Activated naive CD4-positive, alpha-beta T cell treated with anti-CD3 and anti-CD28 coated beads for 36 hours (primary cell): Measurements from ENCODE around the gene TAF11L11. TPM values are rescaled to one million over a fixed set of nuclear protein-coding genes. Genes with fewer than 3 reads are reported as not detected.
"Not testable (repeated sequence)": the region's sequence is repeated elsewhere in the genome, so short reads cannot be mapped to it uniquely, and the experiment has no call there.

Experiments used
- CTCF ChIA-PET: fragments of 350-600 bp; sonication (Branson Sonifier 250); formaldehyde crosslinking; loops from one replicate; lab custom pipeline; 2021; ENCODE audit warnings: antibody characterized with exemption; lab: Charles Lee
- DNase-seq: peaks from one replicate; pipeline ENCODE4 v3.0.0-alpha.2; 2020
- H3K27ac Mint-ChIP-seq: one replicate; pipeline ENCODE4 v1.8.0; 2021; ENCODE audit warnings: mild to moderate bottlenecking, mixed read lengths
- H3K27me3 Mint-ChIP-seq: one replicate; pipeline ENCODE4 v1.8.0; 2021; ENCODE audit warnings: low read depth, mixed read lengths
- H3K36me3 Mint-ChIP-seq: one replicate; pipeline ENCODE4 v1.8.0; 2021; ENCODE audit warnings: low read depth, mixed read lengths
- H3K4me1 Mint-ChIP-seq: one replicate; pipeline ENCODE4 v1.8.0; 2021; ENCODE audit warnings: low read depth, mixed read lengths
- H3K4me3 Mint-ChIP-seq: one replicate; pipeline ENCODE4 v1.8.0; 2021; ENCODE audit warnings: mild to moderate bottlenecking, moderate library complexity, mixed read lengths
- H3K9me3 Mint-ChIP-seq: one replicate; pipeline ENCODE4 v1.8.0; 2021; ENCODE audit warnings: mixed read lengths
- intact Hi-C: fragments of 100-400 bp; cut with micrococcal nuclease; formaldehyde crosslinking; loops from one replicate; pipeline ENCODE4 v1.15.1; 2023
- total RNA-seq, 2 experiments: library from RNA; stranded (reverse); gene quantifications; one replicate each; pipeline ENCODE4 v1.2.3, GENCODE V29; 2021

Gene TAF11L11
- total RNA-seq, 2 experiments from 2014 or later: not detected

GRCh38 chr5:17634160-17634559 lies 30.2 kb downstream of the TAF11L11 start, which contains the start of gene TAF11L14:
Gene TAF11L14 (plus strand): TSS chr5:17634460.
- H3K4me1 Mint-ChIP-seq: no peaks in the 10 kb centered on the region
- H3K4me3 Mint-ChIP-seq: no peak within 1 kb of the TSS
- no peaks in the 10 kb centered on the region for H3K27me3 Mint-ChIP-seq
- no peak within 1 kb of the TSS for H3K27ac Mint-ChIP-seq
- no peak for DNase-seq
- H3K9me3 Mint-ChIP-seq: peaks cover 6% of the 10 kb centered on the region
- CTCF ChIA-PET: no interaction called here
- no peaks in the 10 kb centered on the region for H3K36me3 Mint-ChIP-seq
- intact Hi-C loops: no loop called here

GRCh38 chr5:17649232-17649631 lies 45.2 kb downstream of the TAF11L11 start:
- CTCF ChIA-PET, H3K4me1 Mint-ChIP-seq, H3K4me3 Mint-ChIP-seq, intact Hi-C loops, DNase-seq, H3K36me3 Mint-ChIP-seq, H3K27ac Mint-ChIP-seq, H3K27me3 Mint-ChIP-seq: not testable (repeated sequence)
- peaks cover 12% of the 10 kb centered on the region for H3K9me3 Mint-ChIP-seq

- CTCF ChIA-PET, H3K27me3 Mint-ChIP-seq, H3K27ac Mint-ChIP-seq, H3K4me3 Mint-ChIP-seq, H3K36me3 Mint-ChIP-seq, H3K4me1 Mint-ChIP-seq, H3K9me3 Mint-ChIP-seq, intact Hi-C loops, DNase-seq: not testable (repeated sequence)
Measured at GRCh38 chr5:17655201-17655759, 51.3 kb downstream of the TAF11L11 start.

Other genes with a start within 250 kb of the TAF11L11 start
- not detected for gene TAF11L2, start 106.0 kb upstream of the TAF11L11 start, total RNA-seq
- gene TAF11L3, start 85.8 kb upstream of the TAF11L11 start, total RNA-seq: not detected
- not detected for gene TAF11L4, start 82.4 kb upstream of the TAF11L11 start, total RNA-seq
- gene TAF11L5, start 78.9 kb upstream of the TAF11L11 start, total RNA-seq: not detected
- gene TAF11L6, start 75.5 kb upstream of the TAF11L11 start, total RNA-seq: not detected
- not detected for gene TAF11L7, start 18.4 kb upstream of the TAF11L11 start, total RNA-seq
- gene TAF11L8, start 13.2 kb upstream of the TAF11L11 start, total RNA-seq: not detected
- gene TAF11L9, start 9.8 kb upstream of the TAF11L11 start, total RNA-seq: not detected
- gene TAF11L10, start 6.4 kb upstream of the TAF11L11 start, total RNA-seq: not detected
- not detected for gene TAF11L12, start 6.2 kb downstream of the TAF11L11 start, total RNA-seq
- not detected for gene TAF11L13, start 27.9 kb downstream of the TAF11L11 start, total RNA-seq
- not detected for gene TAF11L14, start 30.3 kb downstream of the TAF11L11 start, total RNA-seq